Ecto neural progenitor cell (in vitro differentiated cells): ENCODE results near the gene BCAS4.
"Not testable (repeated sequence)": the region's sequence is repeated elsewhere in the genome, so short reads cannot be mapped to it uniquely, and the experiment has no call there.

Experiments
- DNase-seq: peaks from one replicate; pipeline ENCODE4 v3.0.0-alpha.2; 2018; ENCODE audit warnings: low spot score

The BCAS4 gene

GRCh38 chr20:50876063-50876685 is 81.3 kb downstream of the BCAS4 start:
- DNase-seq = no peak

- no peak for DNase-seq
Measured at GRCh38 chr20:50876816-50877215, 82.0 kb downstream of the BCAS4 start.

DNA sequence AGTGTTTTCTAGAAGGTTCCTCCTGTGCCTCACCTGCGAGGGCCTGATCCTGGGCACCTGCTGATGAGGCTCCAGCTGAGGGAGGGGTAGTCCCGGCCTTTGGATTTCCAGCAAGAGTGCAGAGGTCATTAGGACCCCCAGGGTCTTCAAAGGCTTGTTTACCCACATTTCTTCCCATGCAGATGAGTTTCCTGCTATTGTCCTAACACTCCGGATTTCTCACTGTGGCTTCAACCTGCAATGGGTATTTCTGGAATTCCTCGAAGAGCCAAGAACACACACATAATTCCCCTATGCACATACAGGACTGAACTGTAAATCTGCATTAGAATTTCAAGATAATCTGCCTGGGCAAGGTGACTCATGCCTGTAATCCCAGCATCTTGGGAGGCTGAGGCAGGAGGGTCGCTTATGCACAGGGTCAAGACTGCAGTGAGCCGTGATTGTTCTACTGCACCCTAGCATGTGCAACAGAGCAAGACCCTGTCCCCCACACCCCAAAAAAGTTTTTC is 82.4 kb downstream of the BCAS4 start:
- no peak for DNase-seq

DNA sequence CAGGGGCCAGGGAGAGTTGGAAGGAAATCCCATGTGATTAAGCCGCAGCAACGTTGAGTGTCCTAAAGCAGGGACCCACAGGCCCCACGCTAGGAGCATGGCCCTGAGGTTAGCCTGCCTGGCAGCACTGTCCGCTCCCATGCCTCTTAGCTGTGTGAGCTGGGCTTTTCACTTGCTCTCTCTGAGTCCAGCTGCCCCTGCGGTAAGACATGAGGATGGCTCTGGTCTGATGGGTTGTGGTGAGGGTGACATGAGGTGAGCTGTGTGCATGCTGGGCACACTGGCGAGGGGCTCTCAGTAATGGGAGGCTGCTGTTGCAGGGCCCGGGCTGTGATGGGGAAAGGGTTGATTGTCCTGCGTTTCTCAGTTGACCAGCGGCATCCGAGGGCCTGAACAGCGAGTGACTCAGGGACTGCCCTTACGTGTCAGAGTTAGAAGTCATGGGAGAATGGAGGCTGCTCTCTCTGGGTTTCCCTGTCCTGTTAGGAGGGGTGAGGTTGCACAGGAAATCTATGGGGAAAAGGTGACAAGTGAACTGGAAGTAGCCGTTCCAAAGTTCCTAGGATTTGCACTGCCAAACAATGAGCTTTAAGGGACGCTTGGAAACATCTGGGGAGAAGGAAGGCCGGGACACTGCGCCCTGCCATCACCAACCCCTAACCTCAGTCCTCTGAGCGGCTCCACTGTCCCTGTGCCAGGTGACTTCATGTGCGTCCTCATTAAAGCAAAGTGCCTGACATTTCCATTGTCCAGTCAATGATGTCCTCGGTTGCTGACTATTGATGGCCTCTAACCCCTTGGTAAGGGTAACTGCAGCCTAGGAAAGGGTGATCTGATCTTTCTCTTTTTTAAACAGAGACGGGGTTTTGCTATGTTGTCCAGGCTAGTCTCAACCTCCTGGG is 85.0 kb downstream of the BCAS4 start:
- DNase-seq = no peak

- not testable (repeated sequence) for DNase-seq
Measured at GRCh38 chr20:50881759-50882424, 87.0 kb downstream of the BCAS4 start.

- DNase-seq = no peak
Measured at GRCh38 chr20:50883856-50884255, 89.0 kb downstream of the BCAS4 start.

- no peak for DNase-seq
Measured at GRCh38 chr20:50885068-50885467, 90.2 kb downstream of the BCAS4 start.

DNA sequence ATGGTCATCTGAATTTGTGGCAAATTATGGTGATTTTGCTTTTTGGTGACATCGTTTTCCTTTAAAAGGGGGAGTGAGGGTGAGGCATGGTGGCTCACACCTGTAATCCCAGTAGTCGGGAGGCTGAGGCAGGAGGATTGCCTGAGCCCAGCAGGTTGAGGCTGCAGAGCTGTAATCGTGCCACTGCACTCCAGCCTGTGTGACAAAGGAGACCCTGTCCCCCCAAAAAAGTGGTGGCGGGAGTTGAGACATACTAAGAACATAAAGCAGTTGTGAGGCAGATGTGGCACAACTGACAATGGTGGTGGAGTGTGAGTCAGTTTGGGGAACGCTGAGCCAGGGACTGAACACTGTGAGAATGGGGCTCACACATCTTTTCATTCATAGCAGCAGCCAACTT is 90.9 kb downstream of the BCAS4 start:
- DNase-seq = no peak

- no peak for DNase-seq
Measured at GRCh38 chr20:50886184-50886790, 91.4 kb downstream of the BCAS4 start.

GRCh38 chr20:50887576-50887975 is 92.7 kb downstream of the BCAS4 start:
- no peak for DNase-seq

- no peak for DNase-seq
Measured at GRCh38 chr20:50891138-50891537, 96.3 kb downstream of the BCAS4 start.

- no peak for DNase-seq
Measured at GRCh38 chr20:50892394-50892793, 97.5 kb downstream of the BCAS4 start.

GRCh38 chr20:50893620-50894019 is 98.8 kb downstream of the BCAS4 start:
- no peak for DNase-seq

DNA sequence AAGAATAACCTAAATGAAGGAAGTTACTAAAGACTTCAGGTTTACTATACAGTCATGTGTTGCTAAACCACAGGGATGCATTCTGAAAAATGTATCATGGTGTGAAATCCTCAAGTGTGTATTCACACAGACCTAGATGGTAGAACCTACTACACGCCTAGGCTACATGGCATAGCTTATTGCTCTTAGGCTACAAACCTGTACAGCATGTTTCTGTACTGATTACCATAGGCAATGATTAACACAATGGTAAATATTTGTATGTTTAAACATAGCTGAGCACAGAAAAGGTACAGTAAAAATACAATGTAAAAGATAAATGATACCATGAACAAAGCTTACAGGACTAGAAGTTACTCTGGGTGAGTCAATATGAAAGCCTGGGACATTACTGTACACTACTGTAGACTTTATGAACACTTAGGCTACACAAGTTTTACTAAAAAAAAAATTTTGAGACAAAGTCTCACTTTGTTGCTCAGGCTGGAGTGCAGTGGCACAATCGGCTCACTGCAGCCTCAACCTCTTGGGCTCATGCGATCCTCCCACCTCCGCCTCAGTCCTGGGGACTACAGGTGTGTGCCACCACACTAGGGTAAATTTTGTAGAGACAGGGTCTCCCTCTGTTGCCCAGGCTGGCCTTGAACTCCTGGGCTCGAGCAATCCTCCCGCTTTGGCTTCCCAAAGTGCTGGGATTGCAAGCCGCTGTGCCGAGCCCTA is 100.4 kb downstream of the BCAS4 start:
- DNase-seq = no peak

GRCh38 chr20:50898475-50898874 is 103.6 kb downstream of the BCAS4 start:
- DNase-seq = no peak

GRCh38 chr20:50900261-50900660 is 105.4 kb downstream of the BCAS4 start:
- no peak for DNase-seq

GRCh38 chr20:50901301-50901700 is 106.4 kb downstream of the BCAS4 start:
- no peak for DNase-seq

DNA sequence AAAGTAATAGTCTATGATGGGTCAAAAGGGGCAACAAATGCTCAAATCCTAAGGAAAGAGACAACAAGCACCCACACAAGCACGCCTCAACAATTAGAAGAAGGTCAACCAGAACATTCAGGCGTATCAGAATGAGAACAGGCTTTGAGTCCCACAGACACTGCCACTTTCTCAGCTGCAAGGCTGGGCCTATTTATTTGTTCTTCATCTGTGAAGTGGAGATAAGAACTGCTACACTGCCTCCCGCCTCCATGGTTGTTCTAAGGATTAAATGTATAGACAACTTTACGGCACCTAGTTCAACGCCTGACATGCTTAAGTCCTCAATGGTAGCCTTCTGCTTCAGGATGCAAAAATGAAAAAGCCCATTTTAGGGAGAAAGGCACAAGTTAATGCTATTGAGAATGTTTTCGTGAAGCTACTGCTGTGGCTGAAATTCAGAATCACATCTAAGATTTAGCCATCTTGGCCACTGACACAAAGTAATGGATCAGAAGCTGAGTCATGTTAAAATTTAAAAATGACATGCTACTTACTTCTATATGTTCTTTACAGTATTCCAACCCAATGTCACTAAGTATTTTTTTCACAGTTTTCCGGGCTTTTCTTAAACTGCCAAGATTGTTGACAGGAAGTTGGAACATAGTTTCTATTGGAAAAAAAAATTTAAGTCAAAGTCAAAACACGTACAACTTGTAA is 108.6 kb downstream of the BCAS4 start:
- no peak for DNase-seq

GRCh38 chr20:50904067-50904570 is 109.3 kb downstream of the BCAS4 start:
- no peak for DNase-seq

DNA sequence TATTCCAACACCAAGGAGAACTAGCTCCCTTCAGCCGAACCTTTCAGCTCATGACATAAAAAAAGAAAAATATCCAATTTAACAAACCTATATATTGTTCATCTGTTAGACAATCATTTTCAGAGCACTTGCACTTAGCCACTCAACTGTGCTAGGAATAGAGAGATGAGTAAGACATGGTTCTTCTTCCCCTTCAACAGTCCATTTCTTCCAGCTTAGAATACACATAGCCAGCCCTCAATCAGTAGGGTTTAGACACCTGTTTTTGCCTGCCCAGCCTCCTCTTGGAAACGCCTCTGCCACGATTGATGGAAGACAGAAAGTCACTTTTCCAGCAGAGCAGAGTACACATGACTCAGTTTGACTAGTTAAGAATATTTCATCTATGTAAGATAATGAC is 114.6 kb downstream of the BCAS4 start:
- no peak for DNase-seq

DNA sequence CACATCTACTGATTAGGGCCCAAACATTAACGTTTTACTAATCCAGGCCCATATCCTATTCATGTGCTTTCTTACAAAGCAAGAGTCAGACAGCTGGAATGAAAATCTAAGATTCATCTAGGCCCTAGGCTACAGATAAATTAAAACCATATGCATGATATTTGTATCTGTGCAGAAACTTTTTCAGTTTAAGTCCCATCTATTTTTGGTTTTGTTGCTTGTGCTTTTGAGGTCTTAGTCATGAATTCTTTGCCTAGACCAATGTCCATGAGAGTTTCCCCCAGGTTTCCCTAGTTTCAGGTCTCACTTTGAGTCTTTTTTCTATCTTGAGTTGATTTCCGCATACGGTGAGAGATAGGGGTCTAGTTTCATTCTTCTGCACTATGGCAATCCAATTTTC is 116.2 kb downstream of the BCAS4 start:
- DNase-seq = no peak
